T47D (cell line): ENCODE measurements around the gene CRLF1.

Experiments used
- DNase-seq, 2 experiments: peaks; one replicate each; pipeline versions ENCODE4 v3.0.0 to v3.0.0-alpha.2; 2011 to 2012; ENCODE audit warnings: low read depth in 1 of 2, low spot score in 1 of 2
- JUND ChIP-seq: IDR thresholded peaks from 2 replicates; pipeline ENCODE4 v1.6.1; 2012; ENCODE audit warnings: low read depth
- in situ Hi-C: cut with HindIII; loops from 2 replicates; pipeline ENCODE4 v1.10.0; 2016; ENCODE audit warnings: low sequenced_read_pairs, low pct_unique_long_range_greater_than_20kb

Gene CRLF1

GRCh38 chr19:18606281-18607225, at the start of gene CRLF1:
Gene CRLF1 (minus strand): TSS chr19:18606799. CDS start chr19:18606656, 143 bp downstream.
- in situ Hi-C loops, result no loop called here
- DNase-seq, result no peak

GRCh38 chr19:18655173-18655844, 48.7 kb upstream of the CRLF1 start:
- no peak for TF ChIP-seq JUND
- in situ Hi-C loops, result no loop called here
- DNase-seq, result no peak

More at GRCh38 chr19:18606281-18607225, at the start of gene CRLF1:
- no peak for TF ChIP-seq JUND

- no peak for DNase-seq
- in situ Hi-C loops, result no loop called here
- no peak for TF ChIP-seq JUND
Measured at GRCh38 chr19:18654469-18654868, 47.9 kb upstream of the CRLF1 start.

- no peak for TF ChIP-seq JUND
- in situ Hi-C loops, result no loop called here
- DNase-seq, result no peak
Measured at GRCh38 chr19:18653853-18654252, 47.3 kb upstream of the CRLF1 start.

- TF ChIP-seq JUND, result no peak
- DNase-seq, result no peak
- in situ Hi-C loops, result no loop called here
Measured at GRCh38 chr19:18651733-18652132, 45.1 kb upstream of the CRLF1 start.

GRCh38 chr19:18651300-18651699, 44.7 kb upstream of the CRLF1 start:
- DNase-seq, result no peak
- in situ Hi-C loops, result no loop called here
- TF ChIP-seq JUND, result no peak

GRCh38 chr19:18650468-18651041, 44.0 kb upstream of the CRLF1 start:
- no peak for TF ChIP-seq JUND
- no peak for DNase-seq
- in situ Hi-C loops, result no loop called here

GRCh38 chr19:18650021-18650390, 43.4 kb upstream of the CRLF1 start:
- in situ Hi-C loops, result no loop called here
- DNase-seq, result no peak
- TF ChIP-seq JUND, result no peak

- in situ Hi-C loops, result no loop called here
- no peak for TF ChIP-seq JUND
Measured at GRCh38 chr19:18649371-18650020, 42.9 kb upstream of the CRLF1 start.

GRCh38 chr19:18648973-18649315, 42.3 kb upstream of the CRLF1 start:
- DNase-seq, result no peak
- in situ Hi-C loops, result no loop called here
- TF ChIP-seq JUND, result no peak

More at GRCh38 chr19:18649371-18650020, 42.9 kb upstream of the CRLF1 start:
- no peak for DNase-seq

GRCh38 chr19:18647807-18648206, 41.2 kb upstream of the CRLF1 start:
- DNase-seq, result no peak
- in situ Hi-C loops, result no loop called here
- no peak for TF ChIP-seq JUND

- in situ Hi-C loops, result no loop called here
- no peak for DNase-seq
- TF ChIP-seq JUND, result no peak
Measured at GRCh38 chr19:18647371-18647767, 40.8 kb upstream of the CRLF1 start.
